ENCODE results near the gene MBOAT7. TPM values are rescaled to one million over a fixed set of nuclear protein-coding genes. Genes with fewer than 3 reads are reported as not detected.

MBOAT7 gene
- total RNA-seq, 1 donor from 2014 or later: 12.7 TPM

GRCh38 chr19:54154603-54155345 is 34.6 kb downstream of the MBOAT7 start:
- intact Hi-C loops (cut with DNase I): no loop called here
- no peak for DNase-seq
- no peak for ATAC-seq (ENCODE audit: poor library complexity)

DNA sequence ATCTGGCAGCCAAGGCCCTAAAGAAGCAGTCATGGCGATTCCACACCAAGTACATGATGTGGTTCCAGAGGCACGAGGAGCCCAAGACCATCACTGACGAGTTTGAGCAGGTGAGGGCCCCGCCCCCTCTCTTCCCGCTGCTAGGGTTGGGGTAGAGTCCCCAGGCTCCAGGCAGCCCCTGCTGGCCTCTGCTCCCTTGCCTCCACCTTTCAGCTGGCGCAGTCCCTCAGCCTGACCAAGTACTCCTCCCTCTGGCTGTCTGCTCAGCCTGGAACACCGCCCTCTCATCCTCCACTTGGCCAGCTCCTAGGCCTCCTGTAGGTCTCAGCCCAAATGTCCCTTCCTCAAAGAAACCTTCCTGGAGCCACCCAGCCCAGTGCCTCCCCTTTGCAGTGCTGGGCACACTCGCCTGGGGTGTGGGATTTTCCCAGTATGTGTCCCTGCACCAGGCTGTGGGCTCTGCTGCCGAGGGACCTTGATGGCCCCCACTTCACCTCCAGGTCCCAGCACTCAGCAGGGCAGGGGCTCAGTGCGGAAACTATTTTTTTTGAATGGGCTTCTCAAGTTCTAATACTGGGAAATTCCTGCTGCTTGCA is 35.6 kb downstream of the MBOAT7 start:
- DNase-seq: no peak
- intact Hi-C loops (cut with DNase I): no loop called here
- no peak for ATAC-seq (ENCODE audit: poor library complexity)

DNA sequence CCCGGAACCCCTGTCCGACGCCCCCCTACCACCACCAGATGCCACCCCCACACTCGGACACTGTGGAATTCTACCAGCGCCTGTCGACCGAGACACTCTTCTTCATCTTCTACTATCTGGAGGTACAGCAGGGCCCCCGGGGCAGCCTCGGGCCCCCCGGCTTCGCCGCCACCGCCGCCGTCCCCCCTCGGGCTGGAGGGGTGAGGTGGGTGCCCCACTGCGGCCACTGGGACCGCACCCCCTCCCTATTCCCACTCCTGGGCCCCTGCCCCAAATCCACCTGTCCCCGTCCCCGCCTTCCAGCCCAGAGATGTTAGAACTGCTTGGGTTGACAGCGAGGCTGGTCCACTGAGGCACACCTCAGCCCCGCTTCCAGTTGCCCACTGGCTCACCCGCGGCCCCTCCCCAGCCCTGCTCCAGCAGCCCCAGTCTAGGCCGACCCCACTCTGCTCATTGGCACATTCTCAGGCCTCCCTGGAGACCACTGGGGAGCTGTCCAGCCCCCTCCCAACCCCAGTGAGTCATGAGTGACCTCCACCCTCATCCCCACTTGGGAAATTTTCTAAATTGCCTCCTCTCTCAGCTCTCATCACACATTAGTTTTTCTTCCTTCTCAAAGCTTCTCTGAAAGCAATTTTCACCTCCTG is 36.4 kb downstream of the MBOAT7 start:
- no peak for DNase-seq
- intact Hi-C loops (cut with DNase I): no loop called here
- ATAC-seq (ENCODE audit: poor library complexity): peak; percentile 32

GRCh38 chr19:54152267-54152666 is 37.1 kb downstream of the MBOAT7 start:
- ATAC-seq (ENCODE audit: poor library complexity) (no peak), DNase-seq (no peak)
- intact Hi-C loops (cut with DNase I): no loop called here

DNA sequence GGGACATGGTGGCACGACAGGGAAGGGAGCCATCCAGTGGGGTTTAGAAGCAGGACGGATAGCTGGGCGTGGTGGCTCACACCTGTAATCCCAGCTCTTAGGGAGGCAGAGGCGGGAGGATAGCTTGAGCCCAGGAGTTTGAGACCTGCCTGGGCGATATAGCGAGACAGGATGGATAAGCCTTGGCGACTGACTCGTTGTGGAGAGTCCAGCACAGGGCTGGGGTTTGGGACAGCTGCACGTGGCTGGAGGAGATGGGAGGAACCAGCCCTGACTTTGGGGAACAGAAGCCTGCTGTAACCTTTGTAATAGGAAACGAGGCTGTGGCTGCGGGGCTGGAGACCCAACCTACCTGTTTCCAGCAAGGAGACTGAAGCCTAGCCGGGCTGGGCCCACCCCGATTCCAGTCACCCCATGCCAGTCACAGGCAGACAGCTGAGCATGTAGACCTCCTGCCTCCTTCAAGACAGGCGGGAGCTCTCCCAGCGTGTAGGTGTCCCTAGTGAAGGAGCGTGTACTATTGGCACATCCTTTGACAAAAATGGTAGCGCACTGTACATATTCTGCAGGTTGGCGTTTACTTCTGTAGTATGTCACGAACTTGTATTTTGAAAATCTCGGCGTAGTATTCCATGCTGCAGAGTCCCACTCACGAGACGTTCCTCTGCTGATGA is 37.9 kb downstream of the MBOAT7 start:
- intact Hi-C loops (cut with DNase I): no loop called here
- DNase-seq: no peak
- no peak for ATAC-seq (ENCODE audit: poor library complexity)

GRCh38 chr19:54149021-54149812 is 40.2 kb downstream of the MBOAT7 start:
- ATAC-seq (ENCODE audit: poor library complexity) (no peak), DNase-seq (no peak)
- intact Hi-C loops (cut with DNase I): no loop called here

- ATAC-seq (ENCODE audit: poor library complexity): no peak
- no peak for DNase-seq
- intact Hi-C loops (cut with DNase I): no loop called here
These were observed 41.2 kb downstream of the MBOAT7 start for GRCh38 chr19:54148158-54148557.

DNA sequence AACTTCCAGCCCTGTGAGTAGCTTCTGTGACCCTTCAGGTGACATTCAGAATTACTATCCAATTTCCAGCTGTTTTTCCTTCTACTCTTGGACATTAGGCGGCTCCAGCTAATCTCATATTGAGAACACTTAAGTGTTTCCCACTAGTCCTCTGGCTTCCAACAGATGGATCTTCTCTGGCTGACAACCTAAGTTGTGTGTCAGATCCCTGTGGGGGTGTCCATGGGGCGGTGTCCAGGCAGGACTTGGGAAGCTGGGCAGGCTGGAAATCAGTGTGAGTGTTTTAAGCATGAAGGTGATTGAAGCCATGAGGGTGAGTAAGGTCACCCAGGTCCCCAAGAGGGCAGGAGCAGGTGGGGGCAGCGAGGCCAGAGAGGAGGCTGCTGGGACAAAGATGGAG is 41.7 kb downstream of the MBOAT7 start:
- DNase-seq: peak; percentile 80
- ATAC-seq (ENCODE audit: poor library complexity): peak; percentile 73
- intact Hi-C loops (cut with DNase I): no loop called here

GRCh38 chr19:54145541-54146158 is 43.7 kb downstream of the MBOAT7 start:
- DNase-seq (no peak), ATAC-seq (ENCODE audit: poor library complexity) (no peak)
- intact Hi-C loops (cut with DNase I): no loop called here

- intact Hi-C loops (cut with DNase I): no loop called here
- ATAC-seq (ENCODE audit: poor library complexity): no peak
- no peak for DNase-seq
These were observed 47.1 kb downstream of the MBOAT7 start for GRCh38 chr19:54142166-54142780.

- ATAC-seq (ENCODE audit: poor library complexity): no peak
These were observed 48.0 kb downstream of the MBOAT7 start for GRCh38 chr19:54141356-54141755.

GRCh38 chr19:54138489-54139256 is 50.7 kb downstream of the MBOAT7 start:
- intact Hi-C loops (cut with DNase I): no loop called here
- ATAC-seq (ENCODE audit: poor library complexity): no peak
- no peak for DNase-seq

More at GRCh38 chr19:54141356-54141755, 48.0 kb downstream of the MBOAT7 start:
- intact Hi-C loops (cut with DNase I): no loop called here
- DNase-seq: no peak

DNA sequence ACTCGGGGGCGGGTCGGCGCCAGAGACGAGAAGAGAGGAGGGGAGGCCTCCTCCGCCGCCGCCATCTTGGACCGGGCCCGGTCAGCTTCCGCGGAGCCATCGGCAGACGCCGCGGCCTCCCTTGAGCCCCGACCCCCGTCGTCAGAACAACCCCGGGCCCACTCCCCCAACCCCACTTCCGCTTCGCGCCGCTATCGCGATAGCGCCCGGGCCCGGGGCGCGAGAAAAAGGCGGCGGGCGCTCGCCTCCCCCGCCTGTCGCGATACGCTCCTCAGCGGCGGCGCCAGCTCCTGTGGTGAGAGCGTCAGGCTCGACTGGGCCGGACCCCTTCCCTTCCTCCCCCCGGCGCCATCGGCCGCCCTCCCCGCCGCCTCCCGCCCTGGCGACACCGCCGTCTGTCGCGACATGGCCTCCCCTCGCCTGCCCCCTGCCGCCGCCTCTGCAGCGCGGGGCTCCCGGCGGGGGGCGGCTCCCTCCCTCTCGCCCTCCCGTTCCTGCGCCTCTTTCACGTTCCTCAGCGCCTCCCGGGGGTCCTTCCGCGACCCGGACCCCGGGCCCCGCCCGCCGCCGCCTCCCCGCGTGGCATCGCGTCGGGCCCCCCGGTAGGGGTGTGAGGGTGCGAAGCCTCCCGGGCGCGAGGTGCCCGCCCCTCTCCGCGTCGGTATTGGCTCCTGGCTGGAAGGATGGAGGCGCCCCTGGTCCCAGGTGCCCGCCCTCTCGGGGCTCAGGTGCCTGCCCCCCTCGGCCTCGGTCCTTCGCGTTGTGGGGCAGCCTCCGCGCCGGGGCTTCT is 51.5 kb downstream of the MBOAT7 start, which contains the start of gene CNOT3:
Gene CNOT3 (plus strand): TSS at position 64 of the 790 bp plus-strand sequence. CDS start 5,217 bp downstream, outside the sequence.
- DNase-seq (no peak), ATAC-seq (ENCODE audit: poor library complexity) (no peak)
- intact Hi-C loops (cut with DNase I): no loop called here

GRCh38 chr19:54136864-54137698 is 52.3 kb downstream of the MBOAT7 start:
- DNase-seq: peak; percentile 99
- peak; percentile 92 for ATAC-seq (ENCODE audit: poor library complexity)
- intact Hi-C loops (cut with DNase I): no loop called here

GRCh38 chr19:54136086-54136863 is 53.1 kb downstream of the MBOAT7 start:
- intact Hi-C loops (cut with DNase I): no loop called here
- ATAC-seq (ENCODE audit: poor library complexity): no peak
- no peak for DNase-seq
